Activated CD8-positive, alpha-beta memory T cell treated with anti-CD3 and anti-CD28 coated beads for 36 hours (primary cell): Measurements from ENCODE around the gene TUBB1. TPM values are rescaled to one million over a fixed set of nuclear protein-coding genes. Genes with fewer than 3 reads are reported as not detected.
"Not testable (repeated sequence)": the region's sequence is repeated elsewhere in the genome, so short reads cannot be mapped to it uniquely, and the experiment has no call there.

Source experiments
- CTCF ChIA-PET: fragments of 350-600 bp; sonication (Branson Sonifier 250); formaldehyde crosslinking; loops from one replicate; lab custom pipeline; 2021; ENCODE audit warnings: antibody characterized with exemption; lab: Charles Lee
- POLR2A ChIA-PET: fragments of 350-600 bp; sonication (Branson Sonifier 250); formaldehyde crosslinking; loops from one replicate; lab custom pipeline; 2021; ENCODE audit warnings: antibody characterized with exemption; lab: Charles Lee
- total RNA-seq, 2 experiments: library from RNA; stranded (reverse); gene quantifications; one replicate each; pipeline ENCODE4 v1.2.3, GENCODE V29; 2021

Gene TUBB1
- total RNA-seq, 2 experiments from 2014 or later: not detected

GRCh38 chr20:59002388-59002787 lies 16.8 kb upstream of the TUBB1 start:
- POLR2A ChIA-PET: no interaction called here
- CTCF ChIA-PET: no interaction called here

- POLR2A ChIA-PET: no interaction called here
Observed at GRCh38 chr20:59002874-59003399, 16.3 kb upstream of the TUBB1 start.

GRCh38 chr20:59003836-59004492 lies 15.3 kb upstream of the TUBB1 start:
- CTCF ChIA-PET: interaction anchor here (0.5 kb wide), 1 partner anchor 411 kb away, joined by 3 read pairs; no protein-coding TSS in a partner anchor

More at GRCh38 chr20:59002874-59003399, 16.3 kb upstream of the TUBB1 start:
- CTCF ChIA-PET: no interaction called here

DNA sequence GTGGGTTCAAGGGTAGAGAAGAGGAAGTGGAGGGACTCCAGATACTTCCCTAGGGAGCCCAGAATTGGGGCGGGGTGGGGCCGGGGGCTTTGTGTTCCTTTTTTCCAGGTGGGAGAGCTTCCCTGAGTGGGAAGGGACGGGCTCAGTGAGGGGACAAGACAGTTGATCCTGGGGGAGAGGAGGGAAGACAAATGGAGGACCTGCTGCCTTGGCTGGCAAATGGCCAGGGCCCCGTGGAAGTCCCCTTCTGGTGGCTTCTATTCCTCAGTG lies 14.8 kb upstream of the TUBB1 start:
- ChIA-PET CTCF (interaction anchor here (0.5 to 1.1 kb wide), 2 partner anchors 14 to 410 kb away, joined by 3 read pairs; no protein-coding TSS in a partner anchor), POLR2A (no interaction called here)

More at GRCh38 chr20:59003836-59004492, 15.3 kb upstream of the TUBB1 start:
- POLR2A ChIA-PET: no interaction called here

DNA sequence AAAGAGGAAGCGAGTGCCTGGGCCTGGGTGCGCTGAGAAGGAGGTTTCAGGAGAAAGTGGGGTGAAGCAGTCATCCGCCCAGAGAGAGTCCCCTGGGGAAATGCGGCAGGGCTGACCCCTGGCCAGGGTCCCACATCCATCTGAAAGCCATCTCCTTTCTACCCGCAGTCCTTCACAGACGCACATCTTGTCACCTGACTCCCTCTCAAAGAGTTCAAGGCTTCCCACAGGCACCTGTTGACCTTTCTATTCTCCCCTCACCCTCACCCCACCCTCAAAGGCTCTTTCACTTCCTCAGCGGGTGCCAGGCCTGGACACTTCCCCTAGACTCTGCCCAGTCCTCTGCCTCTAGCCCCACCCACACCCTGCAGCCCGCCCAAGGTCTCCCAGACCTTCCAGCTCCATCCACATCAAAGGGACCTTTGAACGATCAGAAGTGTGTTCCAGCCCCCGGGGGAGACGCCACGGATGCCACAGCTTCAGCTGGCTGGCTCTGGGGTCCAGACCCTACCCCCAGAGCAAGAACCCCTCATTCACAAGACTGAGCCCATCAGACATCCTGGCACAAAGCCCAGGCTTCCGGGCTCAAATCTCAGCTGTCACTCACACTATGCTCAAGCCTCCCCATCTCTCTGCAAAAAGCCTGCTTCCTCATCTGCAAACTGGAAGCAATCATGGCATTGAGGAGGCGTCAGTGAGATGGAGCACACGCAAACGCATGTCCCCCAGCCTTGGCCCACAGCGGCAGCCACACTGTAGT lies 14.3 kb upstream of the TUBB1 start:
- ChIA-PET POLR2A (no interaction called here), CTCF (interaction anchor here (1.1 kb wide), 1 partner anchor 14 kb away, joined by 3 read pairs; no protein-coding TSS in a partner anchor)

GRCh38 chr20:59005523-59006166 lies 13.6 kb upstream of the TUBB1 start:
- POLR2A ChIA-PET: no interaction called here
- CTCF ChIA-PET: interaction anchor here (0.9 to 1.1 kb wide), 2 partner anchors 15 to 62 kb away, joined by 3 read pairs; no protein-coding TSS in a partner anchor

DNA sequence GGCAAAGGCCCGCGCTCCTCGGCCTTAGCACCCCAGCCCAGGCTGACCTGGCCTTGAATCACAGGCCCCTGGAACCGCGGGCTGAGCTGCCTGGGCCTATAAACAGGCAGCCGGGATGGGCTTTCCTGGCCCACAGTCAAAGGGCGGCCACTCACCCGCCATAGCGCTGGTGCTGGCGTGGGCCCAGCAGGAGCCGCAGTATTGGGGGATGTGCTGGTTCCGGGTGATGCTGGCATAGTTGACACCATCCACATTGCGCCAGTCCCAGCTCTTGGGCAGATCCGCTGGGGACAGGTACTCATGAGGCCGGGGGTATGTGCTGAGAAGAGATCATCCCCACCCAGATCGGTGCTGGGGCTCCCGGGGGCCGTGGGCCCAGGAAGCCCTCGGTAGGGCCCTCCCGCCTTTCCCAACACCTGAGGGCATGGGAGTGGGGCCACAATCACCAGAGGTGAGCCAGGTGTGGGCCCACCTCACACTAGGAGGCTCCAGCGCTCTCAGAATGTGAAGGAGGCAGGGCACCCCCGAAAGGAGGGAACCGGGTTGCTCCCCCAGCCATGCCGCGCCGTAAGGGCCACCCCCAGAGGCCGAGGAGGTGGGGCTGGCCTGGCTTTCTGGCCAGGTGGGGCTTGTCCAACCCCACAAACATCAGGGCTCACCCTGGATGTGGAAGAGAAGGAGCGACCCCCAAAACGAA lies 12.9 kb upstream of the TUBB1 start:
- CTCF ChIA-PET: interaction anchor here (0.9 kb wide), 1 partner anchor 61 kb away, joined by 3 read pairs; no protein-coding TSS in a partner anchor

GRCh38 chr20:59006864-59007664 lies 12.2 kb upstream of the TUBB1 start, which contains the start of gene CTSZ:
CTSZ (minus strand) TSS chr20:59007254; CDS start chr20:59007128, 126 bp downstream.
- POLR2A ChIA-PET: no interaction called here
- CTCF ChIA-PET: no interaction called here

More for the DNA sequence above, 12.9 kb upstream of the TUBB1 start:
- POLR2A ChIA-PET: no interaction called here

- CTCF ChIA-PET: no interaction called here
- POLR2A ChIA-PET: no interaction called here
Observed at GRCh38 chr20:59007665-59008511, 11.3 kb upstream of the TUBB1 start.

GRCh38 chr20:59008715-59009336 lies 10.4 kb upstream of the TUBB1 start:
- ChIA-PET POLR2A (no interaction called here), CTCF (no interaction called here)

GRCh38 chr20:59010321-59010994 lies 8.8 kb upstream of the TUBB1 start:
- ChIA-PET CTCF (no interaction called here), POLR2A (interaction anchor here (0.6 kb wide), 1 partner anchor 177 kb away, joined by 4 read pairs; no protein-coding TSS in a partner anchor)

- POLR2A ChIA-PET: no interaction called here
- CTCF ChIA-PET: no interaction called here
Observed at GRCh38 chr20:59010995-59011873, 8.0 kb upstream of the TUBB1 start.

GRCh38 chr20:59011874-59012157 lies 7.4 kb upstream of the TUBB1 start:
- CTCF ChIA-PET, POLR2A ChIA-PET: not testable (repeated sequence)

GRCh38 chr20:59013031-59013951 lies 5.9 kb upstream of the TUBB1 start:
- CTCF ChIA-PET: interaction anchor here (1.1 kb wide), 1 partner anchor 18 kb away, joined by 3 read pairs; the partner anchor contains the start of gene ATP5F1E
- POLR2A ChIA-PET: no interaction called here
